ENCODE measurements around the gene CSF2RB.

The CSF2RB gene

GRCh38 chr22:36918586-36919284 is 5.3 kb downstream of the CSF2RB start:
- TF ChIP-seq GATA1 (IDR thresholded peaks at IDR 0.05; ENCODE audit: low read depth, low read length) = no peak
- no peak for TF ChIP-seq POLR2A (IDR thresholded peaks at IDR 0.05; ENCODE audit: low read length)
- no peak for DNase-seq

- no peak for TF ChIP-seq GATA1 (IDR thresholded peaks at IDR 0.05; ENCODE audit: low read depth, low read length)
- no peak for TF ChIP-seq POLR2A (IDR thresholded peaks at IDR 0.05; ENCODE audit: low read length)
- DNase-seq = peak; percentile 32 to 53
These were observed 8.1 kb downstream of the CSF2RB start for GRCh38 chr22:36921309-36922104.

- TF ChIP-seq GATA1 (IDR thresholded peaks at IDR 0.05; ENCODE audit: low read depth, low read length) = no peak
- no peak for TF ChIP-seq POLR2A (IDR thresholded peaks at IDR 0.05; ENCODE audit: low read length)
- no peak for DNase-seq
These were observed 8.7 kb downstream of the CSF2RB start for GRCh38 chr22:36922105-36922608.

- DNase-seq = no peak
- TF ChIP-seq GATA1 (IDR thresholded peaks at IDR 0.05; ENCODE audit: low read depth, low read length) (no peak), POLR2A (IDR thresholded peaks at IDR 0.05; ENCODE audit: low read length) (no peak)
These were observed 9.3 kb downstream of the CSF2RB start for GRCh38 chr22:36922711-36923110.

GRCh38 chr22:36923131-36923788 is 9.8 kb downstream of the CSF2RB start:
- TF ChIP-seq GATA1 (IDR thresholded peaks at IDR 0.05; ENCODE audit: low read depth, low read length) (no peak), POLR2A (IDR thresholded peaks at IDR 0.05; ENCODE audit: low read length) (no peak)
- no peak for DNase-seq

GRCh38 chr22:36924151-36924698 is 10.8 kb downstream of the CSF2RB start:
- no peak for DNase-seq
- no peak for TF ChIP-seq POLR2A (IDR thresholded peaks at IDR 0.05; ENCODE audit: low read length)
- TF ChIP-seq GATA1 (IDR thresholded peaks at IDR 0.05; ENCODE audit: low read depth, low read length) = no peak

GRCh38 chr22:36925388-36926290 is 12.2 kb downstream of the CSF2RB start:
- DNase-seq = no peak
- no peak for TF ChIP-seq GATA1 (IDR thresholded peaks at IDR 0.05; ENCODE audit: low read depth, low read length)
- no peak for TF ChIP-seq POLR2A (IDR thresholded peaks at IDR 0.05; ENCODE audit: low read length)

GRCh38 chr22:36926309-36926708 is 12.9 kb downstream of the CSF2RB start:
- no peak for TF ChIP-seq GATA1 (IDR thresholded peaks at IDR 0.05; ENCODE audit: low read depth, low read length)
- no peak for TF ChIP-seq POLR2A (IDR thresholded peaks at IDR 0.05; ENCODE audit: low read length)
- no peak for DNase-seq

- DNase-seq = no peak
- TF ChIP-seq GATA1 (IDR thresholded peaks at IDR 0.05; ENCODE audit: low read depth, low read length) = no peak
- TF ChIP-seq POLR2A (IDR thresholded peaks at IDR 0.05; ENCODE audit: low read length) = no peak
These were observed 13.4 kb downstream of the CSF2RB start for GRCh38 chr22:36926721-36927435.

- TF ChIP-seq GATA1 (IDR thresholded peaks at IDR 0.05; ENCODE audit: low read depth, low read length) (no peak), POLR2A (IDR thresholded peaks at IDR 0.05; ENCODE audit: low read length) (no peak)
- DNase-seq = no peak
These were observed 14.2 kb downstream of the CSF2RB start for GRCh38 chr22:36927671-36928070.

- no peak for DNase-seq
These were observed 14.8 kb downstream of the CSF2RB start for GRCh38 chr22:36928196-36928595.

GRCh38 chr22:36928786-36929535 is 15.5 kb downstream of the CSF2RB start:
- TF ChIP-seq POLR2A (IDR thresholded peaks at IDR 0.05; ENCODE audit: low read length) (no peak), GATA1 (IDR thresholded peaks at IDR 0.05; ENCODE audit: low read depth, low read length) (no peak)
- DNase-seq = no peak

More at GRCh38 chr22:36928196-36928595, 14.8 kb downstream of the CSF2RB start:
- no peak for TF ChIP-seq POLR2A (IDR thresholded peaks at IDR 0.05; ENCODE audit: low read length)
- no peak for TF ChIP-seq GATA1 (IDR thresholded peaks at IDR 0.05; ENCODE audit: low read depth, low read length)
